ENCODE data around the gene ZNF784.

DNA sequence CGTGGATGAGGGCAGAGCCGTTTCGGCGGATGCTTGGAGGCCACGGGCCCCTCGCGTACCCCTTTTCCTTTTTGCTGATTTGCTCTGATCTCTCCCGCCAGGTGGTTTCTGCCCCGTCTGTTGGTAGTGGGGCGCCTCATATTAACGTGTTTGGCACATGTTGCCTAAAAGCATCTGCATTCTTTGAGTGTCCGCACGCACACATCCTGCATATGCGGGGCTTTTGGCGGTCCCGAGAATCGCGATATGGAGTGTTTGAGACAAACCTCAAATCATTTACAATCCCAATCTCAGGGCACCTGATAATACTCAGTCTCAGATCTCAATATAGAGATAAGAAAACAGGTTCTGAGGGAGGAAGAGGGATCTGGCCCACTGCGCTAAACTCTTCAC lies 31.3 kb upstream of the ZNF784 start:
- TF ChIP-seq, protein P1, sequence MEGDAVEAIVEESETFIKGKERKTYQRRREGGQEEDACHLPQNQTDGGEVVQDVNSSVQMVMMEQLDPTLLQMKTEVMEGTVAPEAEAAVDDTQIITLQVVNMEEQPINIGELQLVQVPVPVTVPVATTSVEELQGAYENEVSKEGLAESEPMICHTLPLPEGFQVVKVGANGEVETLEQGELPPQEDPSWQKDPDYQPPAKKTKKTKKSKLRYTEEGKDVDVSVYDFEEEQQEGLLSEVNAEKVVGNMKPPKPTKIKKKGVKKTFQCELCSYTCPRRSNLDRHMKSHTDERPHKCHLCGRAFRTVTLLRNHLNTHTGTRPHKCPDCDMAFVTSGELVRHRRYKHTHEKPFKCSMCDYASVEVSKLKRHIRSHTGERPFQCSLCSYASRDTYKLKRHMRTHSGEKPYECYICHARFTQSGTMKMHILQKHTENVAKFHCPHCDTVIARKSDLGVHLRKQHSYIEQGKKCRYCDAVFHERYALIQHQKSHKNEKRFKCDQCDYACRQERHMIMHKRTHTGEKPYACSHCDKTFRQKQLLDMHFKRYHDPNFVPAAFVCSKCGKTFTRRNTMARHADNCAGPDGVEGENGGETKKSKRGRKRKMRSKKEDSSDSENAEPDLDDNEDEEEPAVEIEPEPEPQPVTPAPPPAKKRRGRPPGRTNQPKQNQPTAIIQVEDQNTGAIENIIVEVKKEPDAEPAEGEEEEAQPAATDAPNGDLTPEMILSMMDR (IDR thresholded peaks at IDR 0.05; ENCODE audit: low read depth, low read length, poor library complexity, severe bottlenecking), result no peak
- TF ChIP-seq EZH2phosphoT487 (IDR thresholded peaks at IDR 0.05; ENCODE audit: borderline replicate concordance, low read length), result no peak

Measured in DOHH2 (cell line).